ENCODE data around the gene STK39. TPM values are rescaled to one million over a fixed set of nuclear protein-coding genes. Genes with fewer than 3 reads are reported as not detected.
"Not testable (repeated sequence)": the region's sequence is repeated elsewhere in the genome, so short reads cannot be mapped to it uniquely, and the experiment has no call there.

The STK39 gene
- total RNA-seq, 1 donor = 18.1 TPM

DNA sequence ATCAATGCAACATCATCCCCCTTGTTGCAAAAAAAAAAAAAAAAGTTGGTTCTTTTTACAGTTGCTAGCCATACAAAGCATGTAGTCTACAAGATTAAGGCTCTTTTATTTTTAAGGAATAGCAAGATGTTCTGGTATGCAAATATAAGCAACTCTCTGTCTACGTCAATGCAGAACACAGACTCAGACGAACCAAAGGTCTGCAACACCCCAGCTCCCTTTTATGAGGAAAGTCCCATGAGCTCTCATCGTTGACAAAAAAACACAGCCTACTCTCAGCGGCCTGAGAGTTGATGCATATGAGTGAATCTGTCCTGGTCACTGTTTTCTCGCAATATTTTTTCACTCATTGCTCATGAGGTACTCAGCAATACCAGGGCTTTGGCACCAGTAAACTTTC, 112.9 kb downstream of the STK39 start:
- H3K36me3 ChIP-seq (ENCODE audit: insufficient read depth, low read length) = peaks cover 12% of the 10 kb centered on the region
- no peak overlapping the region for H3K4me2 ChIP-seq (ENCODE audit: insufficient read depth, low read length)
- TF ChIP-seq, protein P1, sequence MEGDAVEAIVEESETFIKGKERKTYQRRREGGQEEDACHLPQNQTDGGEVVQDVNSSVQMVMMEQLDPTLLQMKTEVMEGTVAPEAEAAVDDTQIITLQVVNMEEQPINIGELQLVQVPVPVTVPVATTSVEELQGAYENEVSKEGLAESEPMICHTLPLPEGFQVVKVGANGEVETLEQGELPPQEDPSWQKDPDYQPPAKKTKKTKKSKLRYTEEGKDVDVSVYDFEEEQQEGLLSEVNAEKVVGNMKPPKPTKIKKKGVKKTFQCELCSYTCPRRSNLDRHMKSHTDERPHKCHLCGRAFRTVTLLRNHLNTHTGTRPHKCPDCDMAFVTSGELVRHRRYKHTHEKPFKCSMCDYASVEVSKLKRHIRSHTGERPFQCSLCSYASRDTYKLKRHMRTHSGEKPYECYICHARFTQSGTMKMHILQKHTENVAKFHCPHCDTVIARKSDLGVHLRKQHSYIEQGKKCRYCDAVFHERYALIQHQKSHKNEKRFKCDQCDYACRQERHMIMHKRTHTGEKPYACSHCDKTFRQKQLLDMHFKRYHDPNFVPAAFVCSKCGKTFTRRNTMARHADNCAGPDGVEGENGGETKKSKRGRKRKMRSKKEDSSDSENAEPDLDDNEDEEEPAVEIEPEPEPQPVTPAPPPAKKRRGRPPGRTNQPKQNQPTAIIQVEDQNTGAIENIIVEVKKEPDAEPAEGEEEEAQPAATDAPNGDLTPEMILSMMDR (IDR thresholded peaks at IDR 0.05; ENCODE audit: extremely low read depth, low read depth, low read length) = no peak
- no peak overlapping the region for H3K4me3 ChIP-seq (ENCODE audit: insufficient read depth, low read length)
- no peak overlapping the region for H2AFZ ChIP-seq (ENCODE audit: low read length)
- H3K27me3 ChIP-seq (ENCODE audit: insufficient read depth, low read length) = no peaks in the 10 kb centered on the region
- peaks cover 18% of the 10 kb centered on the region for H3K4me1 ChIP-seq (ENCODE audit: insufficient read depth, low read length)
- H3K27ac ChIP-seq (ENCODE audit: low read depth, low read length) = no peak overlapping the region
- H3K9me3 ChIP-seq (ENCODE audit: low read depth, low read length) = no peaks in the 10 kb centered on the region
- peaks cover 6% of the 10 kb centered on the region for H4K20me1 ChIP-seq (ENCODE audit: insufficient read depth, low read length)
- no peak for DNase-seq (ENCODE audit: insufficient read length, low spot score, missing footprints)
- H3K79me2 ChIP-seq (ENCODE audit: insufficient read depth, low read length) = peaks cover 10% of the 10 kb centered on the region

DNA sequence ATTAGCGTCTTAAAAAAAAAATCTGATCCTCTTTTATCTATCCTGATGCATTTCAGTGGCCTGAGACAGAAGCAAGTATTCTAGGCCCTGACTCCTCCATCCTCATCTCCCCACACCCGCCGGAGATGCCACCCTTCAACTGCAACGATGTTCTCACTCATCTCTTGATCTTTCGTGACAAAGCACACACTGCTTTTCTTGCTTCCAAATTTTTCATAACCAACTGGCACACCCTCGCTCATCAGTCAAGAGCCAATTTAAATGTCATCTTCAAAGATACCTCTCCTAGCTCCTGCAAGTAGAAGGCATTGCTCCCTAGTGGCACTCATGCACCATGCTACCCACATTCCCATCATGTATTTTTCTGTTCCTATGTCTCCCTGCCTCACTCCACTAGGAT, 115.0 kb downstream of the STK39 start:
- DNase-seq (ENCODE audit: insufficient read length, low spot score, missing footprints) = no peak
- Histone ChIP-seq H3K79me2 (ENCODE audit: insufficient read depth, low read length) (peaks cover 10% of the 10 kb centered on the region), H3K9me3 (ENCODE audit: low read depth, low read length) (no peaks in the 10 kb centered on the region), H4K20me1 (ENCODE audit: insufficient read depth, low read length) (peaks cover 6% of the 10 kb centered on the region), H3K27me3 (ENCODE audit: insufficient read depth, low read length) (no peaks in the 10 kb centered on the region), H3K4me1 (ENCODE audit: insufficient read depth, low read length) (peaks cover 11% of the 10 kb centered on the region), H3K4me2 (ENCODE audit: insufficient read depth, low read length) (no peak overlapping the region), H3K4me3 (ENCODE audit: insufficient read depth, low read length) (no peak overlapping the region), H3K27ac (ENCODE audit: low read depth, low read length) (no peak overlapping the region), H2AFZ (ENCODE audit: low read length) (no peak overlapping the region), H3K36me3 (ENCODE audit: insufficient read depth, low read length) (peaks cover 10% of the 10 kb centered on the region)
- TF ChIP-seq, protein P1 (IDR thresholded peaks at IDR 0.05; ENCODE audit: extremely low read depth, low read depth, low read length) = no peak

DNA sequence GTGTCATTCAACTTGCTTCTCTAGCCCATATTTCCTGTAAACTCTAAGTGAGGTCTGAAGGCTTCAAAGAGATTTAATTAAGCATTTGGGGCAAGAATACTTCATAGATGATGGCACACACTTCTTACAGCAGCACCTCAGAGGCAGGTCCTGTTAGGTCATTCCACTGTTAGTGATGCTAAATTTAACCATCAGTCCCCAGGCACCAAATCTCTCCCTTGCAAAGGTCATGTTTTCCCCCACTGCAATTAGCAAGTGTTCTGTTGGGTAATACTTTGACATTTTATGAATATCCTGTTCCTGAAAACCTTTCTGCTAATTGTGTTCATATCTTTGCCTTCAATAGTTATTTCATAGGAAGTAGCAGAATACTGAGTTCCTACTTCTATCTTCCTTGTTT, 117.0 kb downstream of the STK39 start:
- no peak overlapping the region for H3K4me3 ChIP-seq (ENCODE audit: insufficient read depth, low read length)
- no peak overlapping the region for H2AFZ ChIP-seq (ENCODE audit: low read length)
- no peak overlapping the region for H3K27ac ChIP-seq (ENCODE audit: low read depth, low read length)
- TF ChIP-seq, protein P1 (IDR thresholded peaks at IDR 0.05; ENCODE audit: extremely low read depth, low read depth, low read length) = no peak
- peaks cover 4% of the 10 kb centered on the region for H4K20me1 ChIP-seq (ENCODE audit: insufficient read depth, low read length)
- peaks cover 10% of the 10 kb centered on the region for H3K79me2 ChIP-seq (ENCODE audit: insufficient read depth, low read length)
- no peaks in the 10 kb centered on the region for H3K27me3 ChIP-seq (ENCODE audit: insufficient read depth, low read length)
- no peak for DNase-seq (ENCODE audit: insufficient read length, low spot score, missing footprints)
- no peak overlapping the region for H3K4me2 ChIP-seq (ENCODE audit: insufficient read depth, low read length)
- peaks cover 8% of the 10 kb centered on the region for H3K36me3 ChIP-seq (ENCODE audit: insufficient read depth, low read length)
- no peaks in the 10 kb centered on the region for H3K9me3 ChIP-seq (ENCODE audit: low read depth, low read length)
- H3K4me1 ChIP-seq (ENCODE audit: insufficient read depth, low read length) = peaks cover 4% of the 10 kb centered on the region

DNA sequence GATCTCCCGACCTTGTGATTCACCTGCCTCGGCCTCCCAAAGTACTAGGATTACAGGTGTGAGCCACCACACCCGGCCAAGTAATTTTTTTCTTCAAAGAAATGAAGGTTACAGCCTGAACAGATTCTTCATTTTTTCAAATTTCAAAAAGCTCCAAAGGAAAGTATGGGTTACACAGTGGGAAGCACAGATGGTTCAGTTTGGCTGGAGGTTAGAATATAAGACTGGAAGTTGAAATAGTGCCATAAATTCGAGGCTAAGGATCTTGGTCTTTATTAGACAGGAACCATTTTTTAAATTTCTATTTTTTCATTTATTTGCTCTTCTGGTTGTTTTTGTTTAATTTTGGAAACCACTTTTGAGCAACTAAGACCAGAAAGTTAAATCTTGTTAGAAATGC, 120.0 kb downstream of the STK39 start:
- no peaks in the 10 kb centered on the region for H4K20me1 ChIP-seq (ENCODE audit: insufficient read depth, low read length)
- H3K4me3 ChIP-seq (ENCODE audit: insufficient read depth, low read length) = no peak overlapping the region
- no peak overlapping the region for H3K4me2 ChIP-seq (ENCODE audit: insufficient read depth, low read length)
- H3K27me3 ChIP-seq (ENCODE audit: insufficient read depth, low read length) = no peaks in the 10 kb centered on the region
- H2AFZ ChIP-seq (ENCODE audit: low read length) = no peak overlapping the region
- DNase-seq (ENCODE audit: insufficient read length, low spot score, missing footprints) = no peak
- H3K27ac ChIP-seq (ENCODE audit: low read depth, low read length) = no peak overlapping the region
- H3K79me2 ChIP-seq (ENCODE audit: insufficient read depth, low read length) = peaks cover 4% of the 10 kb centered on the region
- peaks cover 8% of the 10 kb centered on the region for H3K36me3 ChIP-seq (ENCODE audit: insufficient read depth, low read length)
- no peaks in the 10 kb centered on the region for H3K9me3 ChIP-seq (ENCODE audit: low read depth, low read length)
- H3K4me1 ChIP-seq (ENCODE audit: insufficient read depth, low read length) = no peaks in the 10 kb centered on the region
- TF ChIP-seq, protein P1 (IDR thresholded peaks at IDR 0.05; ENCODE audit: extremely low read depth, low read depth, low read length) = no peak

DNA sequence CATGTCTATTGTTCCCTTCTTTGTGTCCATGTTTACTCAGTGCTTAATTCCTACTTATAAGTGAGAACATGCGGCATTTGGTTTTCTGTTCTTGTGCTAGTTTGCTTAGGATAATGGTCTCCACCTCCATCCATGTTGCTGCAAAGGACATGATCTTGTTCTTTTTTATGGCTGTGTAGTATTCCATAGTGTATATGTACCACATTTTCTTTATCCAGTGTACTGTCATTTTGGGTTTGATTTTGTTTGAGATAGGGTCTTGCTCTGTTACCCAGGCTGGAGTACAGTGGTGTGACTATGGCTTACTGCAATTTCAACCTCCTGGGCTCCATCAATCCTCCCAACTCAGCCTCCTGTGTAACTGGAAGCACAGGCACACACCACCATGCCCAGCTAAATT, 125.2 kb downstream of the STK39 start:
- H3K27ac ChIP-seq (ENCODE audit: low read depth, low read length); DNase-seq (ENCODE audit: insufficient read length, low spot score, missing footprints); H4K20me1 ChIP-seq (ENCODE audit: insufficient read depth, low read length); H3K27me3 ChIP-seq (ENCODE audit: insufficient read depth, low read length); H3K4me2 ChIP-seq (ENCODE audit: insufficient read depth, low read length); H3K79me2 ChIP-seq (ENCODE audit: insufficient read depth, low read length); H3K9me3 ChIP-seq (ENCODE audit: low read depth, low read length); H3K4me3 ChIP-seq (ENCODE audit: insufficient read depth, low read length); H3K4me1 ChIP-seq (ENCODE audit: insufficient read depth, low read length); H2AFZ ChIP-seq (ENCODE audit: low read length): not testable (repeated sequence)
- peaks cover 15% of the 10 kb centered on the region for H3K36me3 ChIP-seq (ENCODE audit: insufficient read depth, low read length)

Measured in osteoblast (primary cell).